ENCODE data around the gene ASAP3. TPM values are rescaled to one million over a fixed set of nuclear protein-coding genes. Genes with fewer than 3 reads are reported as not detected.
A peak's percentile ranks its signal among the peaks of the same experiment; 100 is the strongest.

The ASAP3 gene
- total RNA-seq, 1 donor from 2014 or later = 66.7 TPM

GRCh38 chr1:23423415-23424292 lies 60.3 kb downstream of the ASAP3 start:
- DNase-seq = peak; percentile 89

- peak; percentile 48 for DNase-seq
Observed at GRCh38 chr1:23422941-23423340, 61.0 kb downstream of the ASAP3 start.

GRCh38 chr1:23422241-23422877 lies 61.6 kb downstream of the ASAP3 start:
- peak; percentile 95 for DNase-seq

GRCh38 chr1:23421753-23422240 lies 62.2 kb downstream of the ASAP3 start:
- DNase-seq = peak; percentile 92

GRCh38 chr1:23421343-23421742 lies 62.6 kb downstream of the ASAP3 start:
- DNase-seq = no peak

- no peak for DNase-seq
Observed at GRCh38 chr1:23420778-23421177, 63.2 kb downstream of the ASAP3 start.

- DNase-seq = no peak
Observed at GRCh38 chr1:23419180-23419579, 64.8 kb downstream of the ASAP3 start.

- peak; percentile 72 for DNase-seq
Observed at GRCh38 chr1:23417570-23417969, 66.4 kb downstream of the ASAP3 start.

GRCh38 chr1:23416964-23417363 lies 67.0 kb downstream of the ASAP3 start:
- DNase-seq = no peak

- DNase-seq = peak; percentile 42
Observed at GRCh38 chr1:23408797-23409290, 75.1 kb downstream of the ASAP3 start.

- no peak for DNase-seq
Observed at GRCh38 chr1:23407016-23407630, 76.9 kb downstream of the ASAP3 start.

- DNase-seq = no peak
Observed at GRCh38 chr1:23405946-23406345, 78.0 kb downstream of the ASAP3 start.

- DNase-seq = peak; percentile 97
Observed at GRCh38 chr1:23403735-23404486, 80.1 kb downstream of the ASAP3 start.

GRCh38 chr1:23403355-23403734 lies 80.6 kb downstream of the ASAP3 start:
- no peak for DNase-seq

- DNase-seq = no peak
Observed at GRCh38 chr1:23403038-23403336, 81.0 kb downstream of the ASAP3 start.

GRCh38 chr1:23402286-23403037 lies 81.5 kb downstream of the ASAP3 start:
- no peak for DNase-seq

GRCh38 chr1:23401313-23401712 lies 82.7 kb downstream of the ASAP3 start:
- DNase-seq = peak; percentile 41

GRCh38 chr1:23400324-23401114 lies 83.5 kb downstream of the ASAP3 start:
- peak; percentile 28 for DNase-seq

GRCh38 chr1:23399229-23399628 lies 84.8 kb downstream of the ASAP3 start:
- DNase-seq = no peak

- no peak for DNase-seq
Observed at GRCh38 chr1:23397908-23398307, 86.1 kb downstream of the ASAP3 start.

- DNase-seq = no peak
Observed at GRCh38 chr1:23396380-23396779, 87.6 kb downstream of the ASAP3 start.
